Psoas muscle (tissue), 8 donors: ENCODE measurements around the gene TAGLN2. TPM values are rescaled to one million over a fixed set of nuclear protein-coding genes. Genes with fewer than 3 reads are reported as not detected.

Experiments
- ATAC-seq, 4 donors: fragments of 200-7000 bp; cut with Tn5 transposase; one replicate each; pipeline ENCODE4 v1.9.1; 2020; ENCODE audit warnings: moderate library complexity in 3 of 4, mild to moderate bottlenecking in 2 of 4
- DNase-seq, 2 donors: peaks; one replicate each; pipeline ENCODE4 v3.0.0-alpha.2; 2020
- H3K27ac ChIP-seq: fragments of 200-600 bp; one replicate; pipeline ENCODE4 v1.8.0; 2022
- H3K27me3 ChIP-seq, 3 donors: fragments of 200-600 bp in 1 of 3; one replicate each; pipeline versions ENCODE4 v1.6.1 to v1.8.0; 2013 to 2022; ENCODE audit warnings: low read length in 2 of 3, mild to moderate bottlenecking in 2 of 3, moderate library complexity in 1 of 3; ENCODE audit not compliant: insufficient read depth in 3 of 3
- H3K36me3 ChIP-seq, 2 donors: fragments of 200-600 bp in 1 of 2; one replicate each; pipeline versions ENCODE4 v1.6.1 to v1.8.0; 2013 to 2022; ENCODE audit warnings: low read depth in 1 of 2, mild to moderate bottlenecking in 1 of 2, moderate library complexity in 1 of 2; ENCODE audit not compliant: insufficient read depth in 1 of 2
- H3K4me1 ChIP-seq: fragments of 200-600 bp; one replicate; pipeline ENCODE4 v1.8.0; 2022
- H3K4me3 ChIP-seq: fragments of 200-600 bp; one replicate; pipeline ENCODE4 v1.8.0; 2022; ENCODE audit warnings: mild to moderate bottlenecking
- H3K9me3 ChIP-seq: fragments of 200-600 bp; one replicate; pipeline ENCODE4 v1.8.0; 2022
- WGBS, 3 donors: extraction: QIAGEN DNeasy Blood & Tissue Kit; methylation state at CpG; one replicate each; pipeline versions ENCODE4 v1.1.6 to v1.1.7; 2013; 5-methylcytosine and 5-hydroxymethylcytosine counted together
- intact Hi-C, 2 donors: fragments of 100-400 bp; cut with DNase I; formaldehyde crosslinking; loops; one replicate each; pipeline versions ENCODE4 v1.11.0 to v1.14.2; 2022
- polyA plus RNA-seq, 3 donors: library from polyadenylated mRNA; stranded (reverse); fragments of 200-250 nt; gene quantifications; one replicate each; pipeline ENCODE4 v1.2.3, GENCODE V29; 2013
- total RNA-seq, 4 donors: library from RNA; stranded (reverse); fragmentation: NEBNext Ultra II Directional in 2 of 4; extraction: Animal tissue kit (Norgen Biotek cat#: 25700) in 2 of 4; gene quantifications; one replicate each; pipeline versions ENCODE4 v1.2.1 to v1.2.4, GENCODE V29; 2021 to 2023
- TF ChIP-seq, protein P1 (sequence below): fragments of 200-600 bp; IDR thresholded peaks from one replicate; pipeline ENCODE4 v1.8.0; 2022; ENCODE audit warnings: antibody characterized with exemption
- donor health status: healthy with polysubstance abuse.
- donor health status: DM: no; HTN: no; CAD: no; lungs with moderate emphysema.
- donor health status: Bipolar disorder and iron deficiency.
- donor health status: healthy.
- donor health status: DM: yes; HTN: yes; CAD: no.
- donor health status: DM: no; HTN: no; CAD: no.
- donor health status: DM: no; HTN: no; CAD: no.
- donor health status: DM: yes; HTN: yes; CAD: no.

The TAGLN2 gene
- total and polyA plus RNA-seq, 7 donors: 29.6 to 91.6 (median 46.0) TPM

DNA sequence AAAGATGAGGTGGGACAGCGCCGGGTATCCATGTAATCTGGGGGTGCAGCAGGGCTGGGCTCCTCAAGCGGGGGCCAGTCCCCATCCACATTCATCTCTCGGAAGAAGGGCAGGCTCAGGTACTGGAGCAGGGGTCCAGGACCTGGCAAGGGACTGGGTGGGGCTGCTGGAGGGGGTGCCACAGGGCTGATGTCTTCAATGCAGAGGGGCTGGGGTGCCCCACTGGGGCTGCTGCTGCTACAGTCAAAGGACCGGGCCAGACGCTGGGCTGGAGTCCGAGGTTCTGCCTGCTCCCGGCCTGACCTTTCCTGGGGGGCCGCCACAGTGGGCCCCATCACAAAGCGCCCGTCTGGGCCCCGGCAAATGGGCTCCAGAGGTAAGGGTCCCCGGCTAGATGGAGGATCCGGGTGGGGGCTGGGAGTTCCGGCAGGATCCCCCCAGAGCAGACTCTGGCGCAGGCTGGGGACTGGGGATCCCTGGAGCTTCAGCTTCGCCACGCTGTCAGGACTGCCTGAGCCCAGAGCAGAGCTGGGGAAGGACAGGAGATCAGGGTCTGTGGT, 3.3 kb upstream of the TAGLN2 start:
- TF ChIP-seq, protein P1, sequence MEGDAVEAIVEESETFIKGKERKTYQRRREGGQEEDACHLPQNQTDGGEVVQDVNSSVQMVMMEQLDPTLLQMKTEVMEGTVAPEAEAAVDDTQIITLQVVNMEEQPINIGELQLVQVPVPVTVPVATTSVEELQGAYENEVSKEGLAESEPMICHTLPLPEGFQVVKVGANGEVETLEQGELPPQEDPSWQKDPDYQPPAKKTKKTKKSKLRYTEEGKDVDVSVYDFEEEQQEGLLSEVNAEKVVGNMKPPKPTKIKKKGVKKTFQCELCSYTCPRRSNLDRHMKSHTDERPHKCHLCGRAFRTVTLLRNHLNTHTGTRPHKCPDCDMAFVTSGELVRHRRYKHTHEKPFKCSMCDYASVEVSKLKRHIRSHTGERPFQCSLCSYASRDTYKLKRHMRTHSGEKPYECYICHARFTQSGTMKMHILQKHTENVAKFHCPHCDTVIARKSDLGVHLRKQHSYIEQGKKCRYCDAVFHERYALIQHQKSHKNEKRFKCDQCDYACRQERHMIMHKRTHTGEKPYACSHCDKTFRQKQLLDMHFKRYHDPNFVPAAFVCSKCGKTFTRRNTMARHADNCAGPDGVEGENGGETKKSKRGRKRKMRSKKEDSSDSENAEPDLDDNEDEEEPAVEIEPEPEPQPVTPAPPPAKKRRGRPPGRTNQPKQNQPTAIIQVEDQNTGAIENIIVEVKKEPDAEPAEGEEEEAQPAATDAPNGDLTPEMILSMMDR: no peak
- DNase-seq (no peak), ATAC-seq (no peak)
- WGBS, 3 donors: 94 to 96% (median 95%) methylated on average over 18 of the region's 18 CpGs
- Histone ChIP-seq H3K27me3 (peaks cover 0 to 30% (median 3%) of the 10 kb centered on the region in 3 donors), H3K4me3 (no peak overlapping the region), H3K4me1 (no peaks in the 10 kb centered on the region), H3K27ac (no peak overlapping the region), H3K9me3 (no peaks in the 10 kb centered on the region), H3K36me3 (no peaks in the 10 kb centered on the region)
- intact Hi-C loops: loop anchor here in 1 of 2 donors (5.0 kb wide), 1 partner anchor 76 kb away; no protein-coding TSS in a partner anchor

DNA sequence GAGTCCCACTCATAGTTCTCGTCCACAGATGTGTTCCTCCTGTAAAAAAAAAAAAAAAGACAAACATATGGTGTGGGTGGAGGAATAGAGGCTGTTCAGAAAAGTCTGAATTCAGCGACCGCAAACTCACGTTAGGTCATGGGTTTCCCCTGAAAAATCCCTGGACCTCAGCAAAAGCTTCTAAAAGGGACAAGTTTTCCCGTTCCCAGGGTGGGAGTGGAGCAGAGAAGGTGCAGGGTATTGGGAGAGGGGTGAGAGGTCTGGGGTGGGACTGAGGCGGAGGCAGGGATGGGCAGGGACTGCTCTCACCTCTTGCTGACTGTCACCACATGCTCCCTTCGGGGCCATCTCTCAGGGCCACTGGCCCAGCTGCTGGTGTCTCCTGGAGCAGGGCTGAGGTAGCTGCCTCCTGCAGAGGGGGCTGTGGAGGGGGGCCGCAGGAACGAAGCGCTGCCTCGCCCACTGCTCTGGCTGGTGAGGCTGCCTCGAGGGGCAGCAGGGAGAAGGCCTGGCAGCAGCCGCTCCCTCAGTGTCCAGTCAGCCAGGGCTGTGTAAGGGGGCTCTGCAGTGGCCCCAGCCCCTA, 2.6 kb upstream of the TAGLN2 start:
- no peak overlapping the region for H3K27ac ChIP-seq
- DNase-seq (no peak), ATAC-seq (no peak)
- no peaks in the 10 kb centered on the region for H3K4me1 ChIP-seq
- H3K27me3 ChIP-seq: peaks cover 0 to 30% (median 3%) of the 10 kb centered on the region in 3 donors
- intact Hi-C loops: loop anchor here in 1 of 2 donors (5.0 kb wide), 1 partner anchor 76 kb away; no protein-coding TSS in a partner anchor
- H3K9me3 ChIP-seq: no peaks in the 10 kb centered on the region
- no peak overlapping the region for H3K4me3 ChIP-seq
- WGBS, 3 donors: 77 to 81% (median 81%) methylated on average over 13 of the region's 13 CpGs
- TF ChIP-seq, protein P1: no peak
- no peaks in the 10 kb centered on the region for H3K36me3 ChIP-seq

DNA sequence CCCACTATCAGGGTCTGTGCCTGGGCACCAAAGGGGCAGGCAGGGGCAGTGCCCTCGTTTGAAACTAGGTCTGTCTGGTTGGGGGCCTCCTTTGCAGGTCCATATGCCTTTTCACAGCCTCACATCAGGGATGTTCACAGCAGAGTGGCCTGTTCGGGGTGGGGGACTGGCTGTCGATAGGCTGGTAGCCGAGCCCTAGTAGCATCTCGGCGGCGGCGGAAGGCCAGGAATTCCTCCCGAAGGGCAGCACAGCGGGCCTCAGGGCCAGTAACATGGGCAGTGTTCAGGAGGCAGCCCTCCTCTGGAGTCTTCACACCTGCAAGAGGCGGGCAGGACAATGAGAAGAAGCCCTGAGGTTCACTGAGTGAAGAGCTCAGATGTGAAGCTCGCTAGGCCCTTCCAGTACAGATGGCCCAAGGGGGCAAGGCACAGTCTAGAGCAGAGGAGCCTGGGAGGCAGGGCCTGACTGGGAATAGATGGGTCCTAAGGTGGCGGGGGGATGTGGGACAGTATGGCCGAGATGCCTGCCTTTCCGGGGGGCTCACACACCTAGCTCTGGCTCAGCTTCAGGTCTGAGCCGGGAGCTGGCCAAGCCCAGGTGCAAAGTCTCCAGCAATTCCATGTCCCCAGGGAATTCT, 2.0 kb upstream of the TAGLN2 start:
- Histone ChIP-seq H3K4me1 (peaks cover 5% of the 10 kb centered on the region), H3K36me3 (no peaks in the 10 kb centered on the region), H3K27me3 (peaks cover 0 to 30% (median 3%) of the 10 kb centered on the region in 3 donors), H3K4me3 (no peak overlapping the region), H3K27ac (no peak overlapping the region), H3K9me3 (no peaks in the 10 kb centered on the region)
- TF ChIP-seq, protein P1: no peak
- ATAC-seq (no peak), DNase-seq (no peak)
- intact Hi-C loops: loop anchor here in 1 of 2 donors (5.0 kb wide), 1 partner anchor 75 kb away; no protein-coding TSS in a partner anchor
- 89 to 92% (median 91%) methylated on average over 16 of the region's 16 CpGs for WGBS, 3 donors

DNA sequence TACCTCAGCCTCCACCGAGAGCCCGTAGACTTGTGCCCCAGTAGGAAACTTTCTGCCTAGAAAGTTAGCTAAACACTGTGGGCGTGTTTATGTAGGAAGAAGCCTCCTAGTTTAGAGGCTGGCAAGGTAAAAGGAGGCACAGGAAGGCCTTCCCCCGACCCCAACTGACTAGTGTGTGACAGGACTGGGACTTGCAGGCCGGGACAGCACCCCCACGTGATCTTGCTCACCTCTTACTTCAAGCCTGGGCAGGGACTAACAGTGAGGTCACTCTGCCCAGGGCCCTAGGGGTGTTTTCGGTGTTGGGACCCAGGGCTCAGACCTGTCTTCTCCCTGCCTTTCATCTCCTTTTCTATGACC, 392 bp upstream of the TAGLN2 start:
- ATAC-seq (no peak), DNase-seq (no peak)
- Histone ChIP-seq H3K27me3 (peaks cover 0 to 30% (median 3%) of the 10 kb centered on the region in 3 donors), H3K36me3 (no peaks in the 10 kb centered on the region), H3K27ac (peak overlapping the region; percentile 84), H3K9me3 (no peaks in the 10 kb centered on the region), H3K4me1 (peaks cover 15% of the 10 kb centered on the region), H3K4me3 (peak overlapping the region; percentile 82)
- TF ChIP-seq, protein P1: no peak
- 7 to 15% (median 13%) methylated on average over 7 of the region's 7 CpGs for WGBS, 3 donors
- intact Hi-C loops: loop anchor here in 1 of 2 donors (5.0 kb wide), 1 partner anchor 73 kb away; no protein-coding TSS in a partner anchor
